H1 (cell line): ENCODE results near the gene LAMC3. TPM values are rescaled to one million over a fixed set of nuclear protein-coding genes. Genes with fewer than 3 reads are reported as not detected.

Source experiments
- CTCF ChIA-PET: fragments of 300-600 bp; sonication (Branson Sonifier 250); formaldehyde crosslinking; loops from one replicate; lab custom pipeline; 2021; ENCODE audit not compliant: partially characterized antibody; lab: Charles Lee
- POLR2A ChIA-PET: fragments of 300-600 bp; sonication (Branson Sonifier 250); formaldehyde crosslinking; loops from one replicate; lab custom pipeline; 2021; ENCODE audit warnings: inconsistent platforms; ENCODE audit not compliant: partially characterized antibody; lab: Charles Lee
- DNase-seq, 2 experiments: peaks; one replicate each; pipeline versions ENCODE4 v3.0.0 to v3.0.0-alpha.2; 2010 to 2022; ENCODE audit warnings: low spot score in 2 of 2, low read depth in 1 of 2, mixed read lengths in 1 of 2
- FAIRE-seq: peaks from 2 replicates; lab custom pipeline; 2011; peaks lifted over from hg19 to GRCh38; lab: Jason Lieb, UNC
- H2AFZ ChIP-seq: 2 replicates; pipeline ENCODE4 v1.8.1; 2012; ENCODE audit warnings: low read length, inconsistent platforms
- H2AK5ac ChIP-seq: 2 replicates; pipeline ENCODE4 v1.6.1; 2013; ENCODE audit warnings: low read depth, low read length
- H2BK120ac ChIP-seq: replicated peaks from 2 replicates; pipeline ENCODE3; 2013; ENCODE audit warnings: low read depth, low read length, inconsistent platforms
- H2BK12ac ChIP-seq: 2 replicates; pipeline ENCODE4 v1.6.1; 2013; ENCODE audit warnings: low read depth, low read length
- H2BK15ac ChIP-seq: 2 replicates; pipeline ENCODE4 v1.6.1; 2013; ENCODE audit warnings: low read length
- H2BK20ac ChIP-seq: 2 replicates; pipeline ENCODE4 v1.6.1; 2013; ENCODE audit warnings: low read length
- H2BK5ac ChIP-seq: 2 replicates; pipeline ENCODE4 v1.6.1; 2013; ENCODE audit warnings: low read depth, low read length
- H3K14ac ChIP-seq: 2 replicates; pipeline ENCODE4 v1.6.1; 2013; ENCODE audit warnings: inconsistent platforms; ENCODE audit not compliant: insufficient read length
- H3K18ac ChIP-seq: 2 replicates; pipeline ENCODE4 v1.6.1; 2013; ENCODE audit warnings: low read length; ENCODE audit errors: extremely low read depth
- H3K23ac ChIP-seq: 2 replicates; pipeline ENCODE4 v1.6.1; 2013; ENCODE audit warnings: inconsistent platforms; ENCODE audit not compliant: insufficient read length
- H3K23me2 ChIP-seq: 2 replicates; pipeline ENCODE4 v1.6.1; 2013; ENCODE audit warnings: low read depth, low read length
- H3K27ac ChIP-seq: 2 replicates; pipeline ENCODE4 v1.6.1; 2011; ENCODE audit warnings: low read depth, low read length, inconsistent platforms
- H3K27me3 ChIP-seq, 4 experiments: replicated peaks in 1 of 4; 1 replicate in 1 of 4; 2 replicates in 3 of 4; pipeline versions ENCODE4 v1.6.1 to v1.8.1; 2011 to 2013; ENCODE audit warnings: low read length in 3 of 4, mild to moderate bottlenecking in 3 of 4, inconsistent platforms in 2 of 4, mixed read lengths in 2 of 4, moderate library complexity in 1 of 4; ENCODE audit not compliant: control insufficient read depth in 3 of 4, insufficient read depth in 3 of 4; ENCODE audit errors: extremely low read depth in 1 of 4
- H3K36me3 ChIP-seq, 4 experiments: 2 replicates each; pipeline versions ENCODE4 v1.6.1 to v1.8.1; 2011 to 2013; ENCODE audit warnings: mild to moderate bottlenecking in 4 of 4, low read length in 3 of 4, moderate library complexity in 2 of 4, control low read depth in 1 of 4, inconsistent platforms in 1 of 4; ENCODE audit not compliant: insufficient read depth in 4 of 4, control insufficient read depth in 2 of 4
- H3K4ac ChIP-seq: replicated peaks from 2 replicates; pipeline ENCODE3; 2013; ENCODE audit warnings: low read length, low read depth, mixed read lengths, inconsistent platforms; ENCODE audit not compliant: insufficient read length
- H3K4me1 ChIP-seq, 4 experiments: replicated peaks in 1 of 4; 1 replicate in 1 of 4; 2 replicates in 3 of 4; pipeline versions ENCODE4 v1.6.1 to v1.8.1; 2011 to 2013; ENCODE audit warnings: low read length in 3 of 4, inconsistent platforms in 2 of 4, mixed read lengths in 1 of 4; ENCODE audit not compliant: insufficient read depth in 4 of 4, control insufficient read depth in 3 of 4
- H3K4me2 ChIP-seq, 2 experiments: 2 replicates each; pipeline versions ENCODE4 v1.6.1 to v1.8.1; 2011 to 2013; ENCODE audit warnings: low read depth in 2 of 2, low read length in 2 of 2, control low read depth in 1 of 2, inconsistent platforms in 1 of 2, mild to moderate bottlenecking in 1 of 2; ENCODE audit not compliant: insufficient read depth in 1 of 2
- H3K4me3 ChIP-seq, 4 experiments: fragments of 200-600, 300-600 bp in 1 of 4; sonication (generic), shearing (Covaris generic), sonication (Bioruptor Twin) in 1 of 4; 2 replicates each; pipeline versions ENCODE4 v1.5.1 to v1.8.1; 2011 to 2016; ENCODE audit warnings: low read length in 4 of 4, low read depth in 3 of 4, control low read depth in 2 of 4, inconsistent platforms in 2 of 4, mild to moderate bottlenecking in 2 of 4, mixed read lengths in 1 of 4, moderate library complexity in 1 of 4; ENCODE audit not compliant: insufficient read depth in 2 of 4; ENCODE audit errors: extremely low read depth in 1 of 4
- H3K56ac ChIP-seq: replicated peaks from 2 replicates; pipeline ENCODE3; 2013; ENCODE audit warnings: low read depth, mild to moderate bottlenecking, mixed read lengths, low read length, inconsistent platforms; ENCODE audit not compliant: insufficient read length
- H3K79me1 ChIP-seq: 2 replicates; pipeline ENCODE4 v1.6.1; 2013; ENCODE audit warnings: low read depth, low read length, control low read depth
- H3K79me2 ChIP-seq, 2 experiments: 2 replicates each; pipeline versions ENCODE4 v1.6.1 to v1.8.1; 2012 to 2013; ENCODE audit warnings: low read length in 2 of 2, mild to moderate bottlenecking in 2 of 2, inconsistent platforms in 1 of 2; ENCODE audit not compliant: insufficient read depth in 2 of 2, control insufficient read depth in 1 of 2
- H3K9ac ChIP-seq, 4 experiments: replicated peaks in 1 of 4; 1 replicate in 1 of 4; 2 replicates in 3 of 4; pipeline versions ENCODE4 v1.6.1 to v1.8.1; 2011 to 2013; ENCODE audit warnings: low read depth in 3 of 4, low read length in 3 of 4, control low read depth in 2 of 4, mild to moderate bottlenecking in 2 of 4, moderate library complexity in 2 of 4, inconsistent platforms in 1 of 4; ENCODE audit errors: extremely low read depth in 1 of 4
- H3K9me3 ChIP-seq, 2 experiments: 2 replicates each; pipeline versions ENCODE4 v1.6.1 to v1.8.1; 2012 to 2013; ENCODE audit warnings: mild to moderate bottlenecking in 2 of 2, moderate library complexity in 2 of 2, control low read depth in 1 of 2, inconsistent platforms in 1 of 2, low read depth in 1 of 2, low read length in 1 of 2, mixed read lengths in 1 of 2; ENCODE audit not compliant: insufficient read depth in 2 of 2
- H4K20me1 ChIP-seq, 2 experiments: replicated peaks in 1 of 2; 2 replicates each; pipeline versions ENCODE3 to v1.8.1; 2011 to 2013; ENCODE audit warnings: inconsistent platforms in 2 of 2, low read length in 2 of 2, mild to moderate bottlenecking in 1 of 2; ENCODE audit not compliant: insufficient read depth in 2 of 2, control insufficient read depth in 1 of 2
- H4K5ac ChIP-seq: 2 replicates; pipeline ENCODE4 v1.6.1; 2013; ENCODE audit warnings: low read length, low read depth, mixed read lengths, inconsistent platforms; ENCODE audit not compliant: insufficient read length
- H4K8ac ChIP-seq: 2 replicates; pipeline ENCODE4 v1.8.0; 2013; ENCODE audit warnings: mild to moderate bottlenecking, moderate library complexity, low read length, inconsistent platforms; ENCODE audit not compliant: insufficient read depth; ENCODE audit errors: extremely low read depth
- H4K91ac ChIP-seq: replicated peaks from 2 replicates; pipeline ENCODE3; 2013; ENCODE audit warnings: low read length, mixed read lengths, inconsistent platforms; ENCODE audit not compliant: insufficient read length
- EP300 ChIP-seq, 2 experiments: IDR thresholded peaks; 1 replicate in 1 of 2; 2 replicates in 1 of 2; pipeline ENCODE4 v1.6.1; 2011 to 2012; ENCODE audit warnings: low read depth in 2 of 2, low read length in 2 of 2, mild to moderate bottlenecking in 2 of 2, borderline replicate concordance in 1 of 2, inconsistent platforms in 1 of 2, moderate library complexity in 1 of 2
- FOSL1 ChIP-seq: IDR thresholded peaks from 2 replicates; pipeline ENCODE4 v1.6.1; 2011; ENCODE audit warnings: mild to moderate bottlenecking, low read depth, low read length, moderate library complexity; ENCODE audit not compliant: insufficient read depth
- GABPA ChIP-seq: IDR thresholded peaks from 2 replicates; pipeline ENCODE4 v1.6.1; 2011; ENCODE audit warnings: mild to moderate bottlenecking, low read length, moderate library complexity, borderline replicate concordance; ENCODE audit not compliant: insufficient read depth
- PHF8 ChIP-seq: fragments of 200-600 bp; sonication (generic); conservative IDR thresholded peaks from 2 replicates; pipeline ENCODE4 v1.7.1; 2012; ENCODE audit warnings: low read depth, mild to moderate bottlenecking, inconsistent platforms, low read length, moderate library complexity
- RAD21 ChIP-seq, 2 experiments: IDR thresholded peaks in 1 of 2; conservative IDR thresholded peaks in 1 of 2; 2 replicates each; pipeline ENCODE4 v1.6.1; 2011; ENCODE audit warnings: low read depth in 2 of 2, low read length in 2 of 2, improper control_type of control experiment in 1 of 2, inconsistent platforms in 1 of 2, mild to moderate bottlenecking in 1 of 2, moderate library complexity in 1 of 2
- SAP30 ChIP-seq: fragments of 300-600 bp; sonication (generic); IDR thresholded peaks from 2 replicates; pipeline ENCODE4 v1.7.1; 2012; ENCODE audit warnings: low read length, moderate library complexity, mild to moderate bottlenecking, inconsistent platforms; ENCODE audit not compliant: insufficient read depth, insufficient replicate concordance
- WGBS, 2 experiments: shearing (Covaris generic) in 1 of 2; methylation state at CpG; one replicate each; pipeline versions ENCODE4 v1.1.6 to v1.1.7; 2013 to 2015; ENCODE audit warnings: low lambda C conversion rate in 2 of 2, mixed read lengths in 2 of 2, inconsistent platforms in 1 of 2, low coverage in 1 of 2, missing lambda C conversion rate in 1 of 2; ENCODE audit not compliant: insufficient replicate concordance in 2 of 2, insufficient coverage in 1 of 2, insufficient read length in 1 of 2; ENCODE audit errors: extremely low coverage in 1 of 2, missing lambda C conversion rate in 1 of 2; 5-methylcytosine and 5-hydroxymethylcytosine counted together
- polyA plus RNA-seq, 7 experiments: library from polyadenylated mRNA; depleted of rRNA in 3 of 7; stranded (reverse) in 5 of 7; unstranded in 2 of 7; fragments of >200 nt in 5 of 7; fragments of 200-250 nt in 2 of 7; gene quantifications; 1 replicate in 5 of 7; 2 replicates in 1 of 7; 4 replicates in 1 of 7; pipeline versions ENCODE4 v1.2.1 to v1.2.3, GENCODE V29; 2011 to 2013; ENCODE audit warnings: missing spikeins in 2 of 7, mixed read lengths in 2 of 7
- total RNA-seq: library from RNA; stranded (reverse); fragmentation: NEBNext Ultra II Directional; extraction: Animal tissue kit (Norgen Biotek cat#: 25700); gene quantifications from 2 replicates; pipeline ENCODE4 v1.2.1, GENCODE V29; 2021
- TF ChIP-seq, protein P1 (sequence below): IDR thresholded peaks from 2 replicates; pipeline ENCODE4 v1.6.1; 2011; ENCODE audit warnings: low read length, improper control_type of control experiment

Gene LAMC3
- total and polyA plus RNA-seq, 2 of the 8 experiments (the other 6 are each of a cell fraction or from before 2014, with no cell fraction given): 9.3 to 12.3 TPM

DNA sequence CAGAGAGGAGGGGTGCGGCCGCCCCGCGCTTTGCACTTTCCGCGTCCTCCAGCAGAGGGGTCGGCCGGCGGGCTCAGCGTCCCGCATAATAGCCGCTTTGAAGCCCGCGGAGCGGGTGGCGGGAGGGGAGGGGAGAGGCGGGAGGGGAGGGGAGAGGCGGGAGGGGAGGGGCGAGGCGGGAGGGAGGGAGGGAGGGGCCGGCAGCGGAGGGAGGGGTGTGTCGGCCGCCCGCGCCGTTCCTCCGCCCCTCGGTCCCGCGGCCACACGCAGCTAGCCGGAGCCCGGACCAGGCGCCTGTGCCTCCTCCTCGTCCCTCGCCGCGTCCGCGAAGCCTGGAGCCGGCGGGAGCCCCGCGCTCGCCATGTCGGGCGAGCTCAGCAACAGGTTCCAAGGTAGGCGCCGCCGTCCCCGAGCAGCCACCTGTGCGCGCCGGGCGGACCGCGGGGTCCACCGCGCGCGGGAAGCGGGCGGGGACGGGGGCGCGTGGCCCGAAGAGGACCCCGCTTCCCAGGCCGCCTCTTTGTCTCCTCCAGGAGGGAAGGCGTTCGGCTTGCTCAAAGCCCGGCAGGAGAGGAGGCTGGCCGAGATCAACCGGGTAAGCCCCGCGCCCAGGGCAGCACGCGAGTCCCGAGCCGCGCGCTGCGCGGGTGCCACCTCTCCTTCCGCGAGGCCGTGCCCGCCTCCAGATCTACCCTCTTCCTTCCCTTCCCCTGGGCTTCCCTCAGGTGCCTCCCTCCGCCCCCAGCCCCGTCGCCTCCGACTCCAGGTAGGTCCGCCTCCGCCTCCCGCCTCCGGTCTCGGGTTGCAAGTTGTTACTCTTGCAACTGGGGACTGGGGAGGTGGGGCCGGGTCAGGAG is 87.5 kb downstream of the LAMC3 start, which contains the start of gene AIF1L:
Gene AIF1L, plus strand, starts transcription at position 263 of the 857 bp plus-strand sequence. Its CDS starts 99 bp downstream, at position 362.
- H2BK5ac ChIP-seq: peak within 1 kb of the TSS; percentile 84; the same call in 1 of the 2 replicates
- peak within 1 kb of the TSS; percentile 93 for H3K18ac ChIP-seq
- peak within 1 kb of the TSS; percentile 68 to 94 (median 80) for H3K9ac ChIP-seq
- H2AK5ac ChIP-seq: peak within 1 kb of the TSS; percentile 16; the same call in 1 of the 2 replicates
- H3K14ac ChIP-seq: no peak within 1 kb of the TSS
- peak within 1 kb of the TSS; percentile 83 for H2BK120ac ChIP-seq
- no peak for FAIRE-seq
- H3K79me1 ChIP-seq: peaks cover 8% of the 10 kb centered on the region
- 0 out of 2 replicates have a peak within 1 kb of the TSS, but pooled peaks have one; percentile 33 for H2AFZ ChIP-seq
- peak within 1 kb of the TSS; percentile 79 to 83 for H3K4me2 ChIP-seq
- peak within 1 kb of the TSS; percentile 82 for H3K56ac ChIP-seq
- H3K36me3 ChIP-seq: peaks cover 0 to 11% (median under 1%) of the 10 kb centered on the region in 4 experiments; a peak in 3 of 8 replicates
- H2BK20ac ChIP-seq: peak within 1 kb of the TSS; percentile 80
- H3K23ac ChIP-seq: no peak within 1 kb of the TSS
- H4K20me1 ChIP-seq: peaks cover 3 to 7% of the 10 kb centered on the region in 2 experiments
- peaks cover 0 to 38% (median 29%) of the 10 kb centered on the region in 4 experiments; a peak in 6 of 7 replicates for H3K4me1 ChIP-seq
- H3K27ac ChIP-seq: peak within 1 kb of the TSS; percentile 86
- H3K27me3 ChIP-seq: no peaks in the 10 kb centered on the region; a peak in 1 of 7 replicates
- peak within 1 kb of the TSS; percentile 96 for H3K4ac ChIP-seq
- WGBS, 2 experiments: 1% methylated on average over 71 of the region's 99 CpGs; no CpG with 5 or more reads in 1 of the 2 experiments
- peak within 1 kb of the TSS; percentile 88 for H4K5ac ChIP-seq
- peak within 1 kb of the TSS; percentile 94 for H4K91ac ChIP-seq
- peaks cover 5% of the 10 kb centered on the region for H3K23me2 ChIP-seq
- peak; percentile 68 to 91 for DNase-seq
- CTCF ChIA-PET: interaction anchor here (0.6 to 3.7 kb wide), 14 partner anchors 9 to 1349 kb away, joined by 3 to 24 read pairs (median 4); no protein-coding TSS in a partner anchor
- peak within 1 kb of the TSS; percentile 95 for H2BK15ac ChIP-seq
- peaks cover 0 to 18% of the 10 kb centered on the region in 2 experiments; a peak in 1 of 4 replicates for H3K79me2 ChIP-seq
- H3K4me3 ChIP-seq: peak within 1 kb of the TSS; percentile 85 to 92 (median 88)
- no peaks in the 10 kb centered on the region for H3K9me3 ChIP-seq
- H4K8ac ChIP-seq: peak within 1 kb of the TSS; percentile 92
- POLR2A ChIA-PET: interaction anchor here (0.8 to 29.0 kb wide), 12 partner anchors 11 to 403 kb away, joined by 3 to 751 read pairs (median 4); partner anchors contain the start of genes EXOSC2 and NUP214
- H2BK12ac ChIP-seq: peak within 1 kb of the TSS; percentile 68; the same call in 1 of the 2 replicates
- no peak for TF ChIP-seq FOSL1
- peak; percentile 82 for TF ChIP-seq PHF8
- no peak for TF ChIP-seq EP300 (IDR thresholded peaks at IDR 0.05; ENCODE audit: borderline replicate concordance in 1 of 2, low read depth in 2 of 2, low read length in 2 of 2)
- no peak for TF ChIP-seq SAP30
- TF ChIP-seq, protein P1, sequence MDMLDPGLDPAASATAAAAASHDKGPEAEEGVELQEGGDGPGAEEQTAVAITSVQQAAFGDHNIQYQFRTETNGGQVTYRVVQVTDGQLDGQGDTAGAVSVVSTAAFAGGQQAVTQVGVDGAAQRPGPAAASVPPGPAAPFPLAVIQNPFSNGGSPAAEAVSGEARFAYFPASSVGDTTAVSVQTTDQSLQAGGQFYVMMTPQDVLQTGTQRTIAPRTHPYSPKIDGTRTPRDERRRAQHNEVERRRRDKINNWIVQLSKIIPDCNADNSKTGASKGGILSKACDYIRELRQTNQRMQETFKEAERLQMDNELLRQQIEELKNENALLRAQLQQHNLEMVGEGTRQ: no peak; the same call in 1 of the 2 replicates
- TF ChIP-seq RAD21 (IDR thresholded peaks at IDR 0.05 in 1 of 2, conservative IDR thresholded peaks at IDR 0.05 in 1 of 2; ENCODE audit: low read depth in 2 of 2, low read length in 2 of 2): peak; percentile 17 to 41; a peak in 3 of 4 replicates
- no peak for TF ChIP-seq GABPA
